HG02588 (cell line): ENCODE measurements around the gene SPESP1.

Experiments used
- ATAC-seq: cut with Tn5 transposase; IDR thresholded peaks from one replicate; pipeline ENCODE4 v1.9.1; 2021; ENCODE audit warnings: mild to moderate bottlenecking, moderate library complexity; ENCODE audit not compliant: unreplicated experiment

The SPESP1 gene

DNA sequence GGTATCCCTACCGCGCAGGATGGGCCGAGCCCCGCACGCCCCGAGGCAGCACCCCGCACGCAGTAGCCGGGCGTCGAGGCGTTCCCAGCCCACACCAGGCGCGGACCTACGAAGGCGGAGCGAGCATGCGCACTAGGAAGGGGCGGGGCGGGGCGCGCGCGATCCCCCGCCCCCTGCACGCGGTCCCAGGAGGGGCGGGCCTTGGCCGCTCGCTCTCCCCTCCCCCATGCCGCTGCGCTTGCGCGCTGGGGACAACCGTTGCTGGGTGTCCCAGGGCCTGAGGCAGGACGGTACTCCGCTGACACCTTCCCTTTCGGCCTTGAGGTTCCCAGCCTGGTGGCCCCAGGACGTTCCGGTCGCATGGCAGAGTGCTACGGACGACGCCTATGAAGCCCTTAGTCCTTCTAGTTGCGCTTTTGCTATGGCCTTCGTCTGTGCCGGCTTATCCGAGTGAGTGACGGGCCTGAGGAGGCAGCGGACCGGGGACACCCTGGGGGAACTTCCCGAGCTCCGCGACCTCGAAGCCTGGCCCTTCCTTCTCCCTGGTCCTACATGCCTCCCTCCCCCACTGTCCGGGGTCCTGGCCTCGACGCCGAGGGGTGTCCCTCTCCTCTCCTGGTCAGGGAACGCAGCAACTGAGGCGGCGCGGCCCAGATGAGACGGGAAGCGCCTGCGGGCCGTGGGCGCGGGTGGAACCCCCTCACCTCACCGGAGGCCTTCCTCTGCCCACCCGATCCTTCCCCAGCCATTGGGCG lies at the start of gene SPESP1:
Gene SPESP1 (plus strand): TSS at position 258 of the 755 bp plus-strand sequence. CDS start 129 bp downstream, at position 387.
- ATAC-seq: no peak

DNA sequence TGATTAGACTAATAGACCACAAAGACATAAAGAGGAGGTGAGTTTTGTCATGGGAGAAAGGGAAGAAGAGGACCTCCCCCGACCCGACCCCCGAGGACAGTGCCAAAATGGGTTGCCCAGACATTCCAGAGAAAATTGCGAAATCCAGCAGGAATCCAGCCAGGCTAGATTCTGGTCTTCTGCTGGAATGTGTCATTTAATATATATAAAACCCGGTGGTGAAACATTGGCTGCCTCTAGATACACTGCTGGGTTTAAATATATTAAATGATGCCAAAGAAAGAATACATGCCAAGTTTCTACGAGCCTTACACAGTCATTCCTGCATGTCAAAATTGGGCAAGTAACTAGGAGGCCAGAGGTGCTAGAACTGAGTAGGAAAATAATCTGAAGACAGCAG lies 45.3 kb upstream of the SPESP1 start:
- no peak for ATAC-seq

DNA sequence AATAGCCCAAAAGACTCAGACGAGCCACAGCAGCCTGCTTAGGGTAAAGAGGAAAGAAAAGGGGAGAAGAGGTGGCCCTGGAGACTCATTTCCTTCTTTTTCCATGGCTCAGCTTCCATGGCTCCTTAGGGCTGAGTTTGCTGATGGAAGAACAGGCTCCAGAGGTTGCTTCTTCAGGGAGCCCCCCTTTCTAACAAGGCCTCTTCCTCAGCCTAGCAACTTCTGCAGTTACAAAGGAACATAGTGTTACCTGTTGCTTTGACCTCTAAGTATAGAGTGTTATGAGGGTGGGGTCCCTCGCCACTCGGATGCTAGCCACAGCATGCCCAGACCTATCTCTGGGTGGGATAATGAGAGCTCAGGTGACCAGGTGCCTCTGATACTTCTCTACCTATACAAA lies 43.2 kb upstream of the SPESP1 start:
- ATAC-seq: no peak

DNA sequence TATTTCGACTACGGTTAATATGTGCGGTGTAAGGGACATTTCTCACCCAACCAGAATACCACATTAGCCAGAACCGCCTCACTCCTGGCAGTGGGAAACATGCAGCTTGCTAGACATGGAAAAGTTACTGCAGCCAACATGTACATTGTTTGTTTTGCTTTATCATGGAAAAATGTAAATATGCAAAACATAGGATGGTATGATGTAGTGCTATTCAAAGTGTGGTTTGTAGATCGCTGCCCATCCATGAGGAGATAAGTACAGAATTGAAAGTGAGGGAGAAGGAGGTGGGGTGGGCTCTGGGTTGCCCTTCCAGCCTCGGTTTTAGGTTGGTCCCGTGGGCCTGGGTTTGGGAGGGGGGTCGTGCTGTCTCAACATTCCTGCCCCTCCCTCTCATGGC lies 42.5 kb upstream of the SPESP1 start:
- no peak for ATAC-seq

DNA sequence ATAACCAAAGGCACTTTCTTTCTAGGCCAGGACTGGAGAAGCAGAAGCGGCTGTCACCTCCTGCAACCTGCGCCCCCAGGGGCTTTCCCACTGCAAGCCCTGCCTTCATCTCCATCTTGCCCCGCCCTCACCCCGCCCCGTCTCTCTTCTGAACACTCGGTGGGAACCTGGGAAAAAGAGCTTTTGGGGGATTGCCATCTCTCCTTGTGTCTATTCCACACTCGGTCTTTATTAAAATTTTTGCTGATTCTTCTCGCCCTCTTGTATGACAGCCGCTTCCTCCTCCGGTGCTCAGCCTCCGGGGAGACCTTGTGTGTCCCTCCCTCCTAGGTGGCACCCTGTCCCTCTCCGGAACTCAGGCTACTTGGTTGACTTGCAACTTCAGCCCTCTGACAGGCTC lies 41.9 kb upstream of the SPESP1 start:
- no peak for ATAC-seq

DNA sequence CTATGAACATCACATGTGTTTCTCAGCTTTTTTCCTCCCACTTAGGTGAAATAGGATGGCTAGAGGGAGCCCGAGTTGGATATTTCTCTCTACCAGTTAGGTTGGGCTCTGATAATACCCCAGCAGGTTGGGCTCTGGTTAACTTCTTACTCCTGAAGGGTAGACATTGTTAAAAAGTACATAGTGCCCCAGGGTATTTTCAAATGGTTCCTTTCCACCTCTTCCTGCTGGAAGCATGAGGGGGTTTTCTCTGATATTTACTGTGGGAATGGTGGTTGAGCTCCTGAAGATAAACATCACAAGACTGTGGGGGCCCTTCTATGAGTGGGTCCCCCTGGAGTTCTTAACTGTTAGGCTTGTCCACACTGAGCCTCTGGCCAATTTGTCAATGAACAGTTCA lies 36.1 kb upstream of the SPESP1 start:
- no peak for ATAC-seq

DNA sequence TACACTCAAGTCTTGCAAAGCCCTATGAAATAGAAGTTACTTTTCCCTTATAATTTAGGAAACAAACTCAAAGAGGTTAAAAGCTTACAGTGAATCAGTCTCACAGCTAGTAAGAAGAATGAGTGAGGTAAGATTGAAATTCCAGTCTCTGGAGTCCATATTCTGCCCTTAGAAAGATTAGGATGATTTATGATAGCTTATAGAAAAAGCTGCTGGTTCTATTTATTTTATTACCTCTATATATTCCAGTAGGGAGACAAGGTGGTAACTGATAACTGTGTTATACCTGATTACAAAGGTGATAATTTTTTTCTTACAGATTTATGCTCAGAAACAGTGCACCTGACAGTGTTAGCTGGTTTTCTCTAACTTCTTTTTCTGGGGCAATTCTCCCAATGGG lies 34.1 kb upstream of the SPESP1 start:
- no peak for ATAC-seq

DNA sequence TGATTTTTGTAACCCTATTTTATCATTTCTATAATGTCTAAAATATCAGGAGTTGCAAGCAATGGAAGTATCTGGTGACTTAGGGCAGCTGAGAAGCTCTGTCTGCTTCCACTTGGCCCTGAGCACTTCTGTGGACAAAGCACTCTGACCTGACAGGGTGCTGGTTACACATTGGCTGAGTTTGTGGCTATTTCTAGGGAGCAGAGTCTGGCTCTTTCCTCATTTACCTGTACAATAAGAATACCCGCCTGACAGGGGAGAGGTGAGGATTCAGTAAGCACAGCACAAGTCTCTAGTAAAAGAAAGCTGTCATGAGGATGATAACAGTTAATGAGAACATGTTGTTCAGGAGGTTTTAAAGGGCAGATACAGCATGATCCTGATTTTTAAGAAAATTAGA lies 33.3 kb upstream of the SPESP1 start:
- no peak for ATAC-seq

DNA sequence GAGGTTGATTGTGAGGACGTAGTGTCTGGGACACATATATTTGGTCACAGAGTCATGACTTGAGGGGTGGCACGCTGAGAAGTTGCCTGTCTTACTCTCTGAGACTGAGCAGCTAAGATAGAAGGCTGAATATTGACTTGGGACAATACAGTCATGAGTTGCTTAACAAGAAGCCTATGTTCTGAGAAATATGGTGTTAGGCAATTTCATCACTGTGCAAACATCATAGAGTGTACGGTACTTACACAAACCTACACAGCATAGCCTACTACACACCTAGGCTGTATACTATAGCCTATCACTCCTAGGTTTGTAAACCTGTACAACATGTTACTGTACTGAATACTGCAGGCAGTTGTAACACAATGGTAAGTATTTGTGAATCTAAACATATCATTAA lies 30.3 kb upstream of the SPESP1 start:
- no peak for ATAC-seq

DNA sequence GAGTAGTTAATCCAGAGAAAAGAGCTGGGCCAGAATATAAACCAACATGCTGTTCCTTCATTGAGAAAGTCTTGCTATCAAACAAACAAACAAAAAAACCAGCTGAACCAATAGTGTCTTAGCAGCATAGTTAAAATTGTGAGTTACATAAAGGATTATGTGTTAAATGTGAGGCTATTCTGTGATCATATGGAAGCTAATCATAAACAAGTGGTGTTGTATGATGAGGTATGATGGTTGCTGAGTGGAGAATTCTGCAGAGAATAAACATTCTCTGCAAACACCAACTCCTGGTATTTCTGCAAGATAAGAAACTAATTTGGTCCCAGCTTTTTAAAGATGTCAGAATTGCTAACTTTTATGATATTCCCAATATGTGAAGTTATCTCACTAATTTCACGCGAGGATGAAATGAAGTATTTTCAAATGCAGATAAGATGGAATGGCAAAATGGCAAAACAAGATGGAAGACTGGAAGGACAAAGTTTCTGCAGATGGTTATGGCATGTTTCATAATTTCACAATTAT lies 22.9 kb upstream of the SPESP1 start:
- no peak for ATAC-seq

DNA sequence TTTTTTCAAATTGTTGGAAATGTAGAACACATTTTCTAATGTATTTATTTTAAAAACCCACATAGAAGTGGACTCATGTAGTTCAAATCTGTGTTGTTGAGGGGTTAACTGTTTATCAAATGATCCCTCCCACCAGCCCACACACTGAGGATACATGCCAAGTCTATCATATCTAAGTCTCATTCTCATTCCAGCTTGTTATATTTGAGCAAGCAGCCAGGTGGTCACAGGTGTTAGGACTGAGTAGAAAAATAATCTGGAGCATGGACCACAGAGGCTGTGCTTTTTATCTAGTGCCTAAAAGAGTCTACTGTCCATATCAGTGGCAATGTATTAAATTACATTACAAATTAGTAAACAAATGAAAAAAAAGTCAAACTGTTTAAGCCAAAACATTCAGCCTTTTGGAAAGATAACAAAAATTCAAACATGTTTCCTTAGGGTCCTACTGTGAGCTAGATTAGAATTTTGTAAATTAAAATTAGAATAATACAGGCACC lies 20.7 kb upstream of the SPESP1 start:
- ATAC-seq: no peak

DNA sequence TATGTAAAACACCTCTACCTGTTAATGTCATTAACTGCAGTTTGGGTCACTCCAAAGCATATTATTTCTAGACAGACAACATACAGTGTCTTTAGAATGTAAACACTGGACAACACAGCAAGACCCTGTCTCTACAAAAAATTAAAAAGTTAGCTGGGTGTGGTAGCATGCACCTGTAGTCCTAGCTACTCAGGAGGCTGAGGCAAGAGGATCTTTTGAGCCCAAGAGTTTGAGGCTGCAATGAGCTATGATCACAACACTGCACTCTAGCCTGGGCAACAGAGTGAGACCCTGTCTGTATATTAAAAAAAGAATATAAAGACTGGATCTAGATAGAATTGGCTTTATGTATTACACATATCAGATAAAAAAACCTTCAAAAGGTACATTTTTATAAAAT lies 20.0 kb upstream of the SPESP1 start:
- no peak for ATAC-seq

DNA sequence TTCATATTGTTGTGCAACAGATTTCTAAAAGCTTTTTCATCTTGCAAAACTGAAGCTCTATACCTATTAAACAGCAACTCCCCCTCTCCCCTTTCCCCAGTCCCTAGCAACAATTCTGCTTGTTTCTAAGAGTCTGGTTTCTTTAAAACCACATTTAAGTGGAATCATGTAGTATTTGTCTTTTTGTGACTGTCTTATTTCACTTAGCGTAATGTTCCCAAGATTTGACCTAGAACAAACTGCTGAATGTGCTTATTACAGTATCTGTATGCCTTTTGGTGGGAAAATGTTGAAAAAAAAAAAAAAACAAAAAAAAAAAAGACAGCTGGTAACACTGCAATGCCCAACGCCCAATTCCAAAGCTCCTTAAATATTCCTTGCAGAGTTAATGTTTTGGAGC lies 19.5 kb upstream of the SPESP1 start:
- no peak for ATAC-seq

DNA sequence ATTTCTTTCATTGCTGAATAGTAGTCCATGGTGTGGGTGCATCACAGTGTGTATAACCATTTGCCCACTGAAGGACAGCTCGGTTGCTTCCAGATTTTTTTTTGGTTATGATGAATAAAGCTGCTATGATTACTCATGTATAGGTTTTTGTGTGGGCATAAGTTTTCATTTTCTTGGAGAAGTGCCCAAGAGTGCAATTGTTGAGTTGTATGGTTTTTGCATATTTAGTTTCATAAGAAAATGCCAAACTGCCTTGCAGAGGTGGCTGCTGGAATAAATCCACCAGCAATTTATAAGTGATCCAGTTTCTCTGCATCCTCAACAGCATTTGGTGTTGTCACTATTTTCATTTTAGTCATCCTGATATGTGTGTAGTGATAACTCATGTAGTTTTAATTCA lies 8.4 kb upstream of the SPESP1 start:
- ATAC-seq: no peak

DNA sequence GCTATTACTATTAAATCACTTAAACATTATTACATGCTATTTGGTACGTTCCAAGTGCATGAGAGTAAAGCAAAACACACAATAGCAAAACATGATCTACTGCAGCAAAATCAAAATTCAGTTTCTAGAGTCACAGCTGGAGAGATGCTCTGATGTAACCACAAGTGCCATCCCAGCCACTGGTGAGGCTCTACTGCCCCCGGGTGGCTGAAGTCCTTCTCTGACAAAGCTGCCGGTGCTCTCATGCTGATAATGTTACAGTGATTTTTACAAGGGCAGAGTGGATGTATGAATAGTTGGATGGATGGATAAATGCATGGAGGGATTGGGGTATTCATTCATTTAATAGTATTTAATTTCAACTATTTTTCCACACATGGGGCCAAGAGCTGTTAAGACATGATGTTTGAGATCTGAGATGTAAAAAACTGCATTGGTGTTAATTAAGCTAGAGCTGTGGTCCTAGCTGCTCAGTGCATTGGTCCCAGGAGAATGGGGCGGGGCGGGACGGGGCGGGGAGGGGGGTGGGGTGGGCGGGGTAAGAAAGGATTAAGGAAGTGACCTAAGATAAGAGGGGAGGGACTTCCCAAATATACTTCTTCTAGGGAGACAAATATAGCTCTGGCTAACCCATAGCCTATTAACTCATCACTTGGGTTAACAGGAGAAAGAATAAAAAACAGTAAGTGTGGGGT lies 5.3 kb upstream of the SPESP1 start:
- ATAC-seq: no peak

DNA sequence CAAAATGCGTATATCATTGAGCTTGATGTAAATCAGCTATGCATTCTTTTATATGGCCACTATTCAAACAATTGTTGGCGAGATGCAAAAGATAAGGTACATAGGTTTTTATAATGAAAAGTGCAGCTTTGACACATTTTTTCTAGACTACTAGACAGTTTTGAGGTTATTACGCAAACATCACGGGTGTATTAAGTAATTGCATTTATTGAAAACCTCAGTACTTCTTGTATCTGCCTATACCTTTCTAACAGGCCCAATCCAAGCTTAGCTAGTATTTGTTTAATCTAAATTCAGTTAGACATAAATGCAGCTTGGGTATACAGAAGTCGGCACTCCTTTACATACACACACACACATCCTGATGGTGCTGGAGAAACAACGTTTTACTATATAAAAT lies 2.7 kb downstream of the SPESP1 start:
- ATAC-seq: no peak

DNA sequence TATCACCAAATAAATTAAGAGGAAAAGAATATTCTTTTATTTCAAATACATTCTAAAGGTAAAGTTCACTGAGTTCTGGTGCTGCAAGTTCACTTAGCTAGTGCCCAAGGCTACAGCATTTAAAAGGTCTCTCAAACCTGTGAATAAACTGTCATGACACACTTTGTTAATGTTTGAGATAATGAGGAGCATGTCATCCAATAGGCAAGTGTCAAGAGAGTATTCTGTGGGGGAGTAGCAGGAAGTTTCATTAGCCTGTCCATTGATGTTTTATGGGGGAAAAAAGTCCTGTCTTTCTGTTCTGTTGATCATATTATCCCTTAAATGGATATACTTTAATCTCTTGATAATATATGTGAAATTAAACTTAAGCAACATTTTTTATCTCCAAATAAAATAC lies 4.0 kb downstream of the SPESP1 start:
- ATAC-seq: no peak

DNA sequence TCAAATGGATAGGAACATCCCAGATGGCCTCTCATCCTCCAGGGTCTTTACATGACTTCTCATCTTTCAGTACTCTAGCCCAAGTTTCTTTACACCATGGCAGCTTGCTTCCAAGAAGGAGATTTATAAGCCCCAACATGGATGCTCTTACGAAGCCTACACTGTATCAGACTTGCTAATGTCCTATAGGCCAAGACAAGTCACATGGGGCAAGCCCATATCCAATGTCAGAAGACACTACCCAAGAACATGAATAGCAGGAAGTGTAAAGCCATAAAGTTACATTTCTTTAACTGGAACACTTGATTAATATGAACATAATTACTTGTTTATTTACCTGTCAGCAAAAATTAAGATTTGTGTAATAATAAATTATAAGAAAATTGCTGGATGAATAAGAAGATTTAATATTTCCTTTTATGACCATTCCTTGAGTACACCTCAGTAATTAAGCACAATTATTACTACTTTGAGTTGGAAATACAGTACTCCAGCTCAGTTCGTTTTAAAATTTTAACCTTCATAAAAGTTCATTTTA lies 5.1 kb downstream of the SPESP1 start:
- no peak for ATAC-seq

DNA sequence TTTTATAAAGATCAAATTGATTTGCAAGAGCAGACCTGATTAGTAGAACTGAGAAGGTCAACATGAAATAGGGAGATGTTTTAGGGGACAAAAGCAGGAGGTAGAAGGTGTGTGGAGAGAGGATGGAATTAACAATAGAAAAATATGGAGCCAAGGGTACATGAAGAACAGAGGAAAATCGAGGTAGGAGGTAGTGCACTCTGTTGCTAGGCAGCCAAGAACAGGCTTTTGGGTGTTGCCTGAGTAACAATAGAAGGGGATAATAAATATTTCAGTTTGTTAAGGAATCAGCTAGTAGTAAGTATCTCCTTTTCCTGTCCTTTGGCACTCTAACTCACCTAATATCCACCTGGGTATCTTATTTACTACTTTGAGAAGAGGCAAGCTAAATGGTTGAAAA lies 9.2 kb downstream of the SPESP1 start:
- ATAC-seq: no peak

DNA sequence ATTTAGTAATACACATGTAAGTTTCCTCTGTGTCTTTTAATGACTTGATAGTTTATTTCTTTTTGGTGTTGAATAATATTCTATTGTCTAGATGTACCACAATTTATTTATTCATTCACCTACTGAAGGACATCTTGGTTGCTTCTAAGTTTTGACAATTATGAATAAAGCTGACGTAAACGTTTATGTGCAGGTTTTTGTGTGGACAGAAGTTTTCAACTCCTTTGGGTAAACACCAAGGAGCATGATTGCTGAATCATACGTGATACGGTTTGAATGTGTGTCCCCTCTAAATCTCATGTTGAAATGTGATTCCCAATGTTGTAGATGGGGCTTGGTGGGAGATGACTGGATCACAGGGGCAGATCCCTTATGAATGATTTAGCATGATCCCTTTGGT lies 21.5 kb downstream of the SPESP1 start:
- ATAC-seq: no peak

DNA sequence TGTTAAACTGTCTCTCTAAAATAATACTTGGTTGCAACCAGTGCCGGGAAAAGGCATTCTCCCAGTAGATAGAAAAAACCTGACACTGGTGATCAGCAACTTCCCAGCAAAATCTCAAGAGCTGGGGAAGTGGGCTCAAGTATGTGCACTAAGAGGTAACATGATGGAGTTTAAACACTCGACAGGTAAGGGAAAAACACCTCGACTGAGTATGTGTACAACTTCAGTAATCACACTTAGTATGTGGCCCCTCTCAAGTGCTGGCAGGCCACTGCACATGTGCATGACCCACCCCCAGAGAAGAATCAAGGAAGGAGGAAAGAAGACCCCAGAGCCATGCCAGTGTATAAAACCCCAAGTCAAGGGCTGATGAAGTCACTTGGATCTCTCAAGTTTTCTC lies 27.4 kb downstream of the SPESP1 start:
- no peak for ATAC-seq

DNA sequence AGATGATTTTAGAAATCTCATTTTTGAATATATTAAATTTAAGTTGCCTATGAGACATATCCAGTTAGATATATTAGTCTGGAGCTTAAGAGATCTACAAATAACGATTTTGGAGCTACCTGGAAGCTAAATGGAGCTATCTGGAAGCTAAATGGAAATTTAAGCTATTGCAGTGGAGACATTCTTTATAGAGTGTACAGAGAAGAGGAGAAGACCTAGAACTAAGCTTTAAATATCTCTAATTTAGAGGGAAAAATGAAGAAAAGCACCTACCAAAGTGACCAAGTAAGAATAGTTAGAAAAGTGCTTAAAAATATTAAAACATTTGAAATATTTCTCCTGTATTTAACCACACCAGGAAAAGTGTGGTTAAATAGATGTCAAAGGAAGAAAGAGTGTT lies 28.3 kb downstream of the SPESP1 start:
- ATAC-seq: no peak
